MV-4-11 (cell line): ENCODE results near the gene CCDC78.

Experiments
- DNase-seq: peaks from one replicate; lab custom pipeline; 2025; lab: John Stamatoyannopoulos, UW

CCDC78 gene

GRCh38 chr16:723695-724094 is 2.5 kb downstream of the CCDC78 start:
- no peak for DNase-seq

DNA sequence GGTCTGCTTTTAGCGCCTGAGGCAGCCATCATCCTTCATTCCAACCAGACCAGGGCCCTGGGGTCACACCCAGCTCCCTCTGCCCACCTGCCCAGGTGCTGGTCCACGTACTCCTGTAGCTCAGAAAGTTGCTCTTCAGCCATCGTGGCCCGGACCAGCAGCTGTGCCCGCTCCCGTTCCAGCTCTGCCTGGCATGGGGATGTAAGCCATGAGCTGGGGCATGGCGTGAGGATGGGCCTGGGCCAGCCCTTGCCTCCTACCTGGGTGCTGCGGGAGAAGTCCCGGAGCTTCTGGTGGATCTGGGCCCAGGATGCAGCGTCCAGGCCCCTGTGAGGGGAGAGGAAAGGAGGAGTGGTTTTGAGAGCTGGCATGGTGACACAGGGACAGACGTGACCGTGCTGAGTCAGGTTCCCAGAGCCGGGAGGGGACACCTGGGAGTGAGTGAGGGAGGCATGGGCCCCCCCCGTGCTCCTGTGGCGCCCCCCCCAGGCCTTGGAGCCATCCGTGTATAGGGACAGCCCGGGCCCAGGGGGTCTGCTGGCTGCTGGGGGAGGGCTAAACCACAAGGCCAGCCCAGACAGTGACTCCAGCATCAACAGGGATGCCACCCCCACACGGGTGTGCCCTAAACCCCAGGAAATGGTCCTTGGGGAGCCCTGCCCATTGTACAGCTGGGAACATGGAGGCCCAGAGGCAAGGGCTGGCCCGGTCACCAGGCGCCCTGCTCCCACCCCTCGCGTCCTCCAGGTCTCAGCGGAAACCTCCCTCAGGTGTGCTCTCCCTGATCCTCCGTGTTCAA is 3.2 kb downstream of the CCDC78 start:
- no peak for DNase-seq

- DNase-seq = no peak
Observed at GRCh38 chr16:721765-722540, 4.3 kb downstream of the CCDC78 start.

DNA sequence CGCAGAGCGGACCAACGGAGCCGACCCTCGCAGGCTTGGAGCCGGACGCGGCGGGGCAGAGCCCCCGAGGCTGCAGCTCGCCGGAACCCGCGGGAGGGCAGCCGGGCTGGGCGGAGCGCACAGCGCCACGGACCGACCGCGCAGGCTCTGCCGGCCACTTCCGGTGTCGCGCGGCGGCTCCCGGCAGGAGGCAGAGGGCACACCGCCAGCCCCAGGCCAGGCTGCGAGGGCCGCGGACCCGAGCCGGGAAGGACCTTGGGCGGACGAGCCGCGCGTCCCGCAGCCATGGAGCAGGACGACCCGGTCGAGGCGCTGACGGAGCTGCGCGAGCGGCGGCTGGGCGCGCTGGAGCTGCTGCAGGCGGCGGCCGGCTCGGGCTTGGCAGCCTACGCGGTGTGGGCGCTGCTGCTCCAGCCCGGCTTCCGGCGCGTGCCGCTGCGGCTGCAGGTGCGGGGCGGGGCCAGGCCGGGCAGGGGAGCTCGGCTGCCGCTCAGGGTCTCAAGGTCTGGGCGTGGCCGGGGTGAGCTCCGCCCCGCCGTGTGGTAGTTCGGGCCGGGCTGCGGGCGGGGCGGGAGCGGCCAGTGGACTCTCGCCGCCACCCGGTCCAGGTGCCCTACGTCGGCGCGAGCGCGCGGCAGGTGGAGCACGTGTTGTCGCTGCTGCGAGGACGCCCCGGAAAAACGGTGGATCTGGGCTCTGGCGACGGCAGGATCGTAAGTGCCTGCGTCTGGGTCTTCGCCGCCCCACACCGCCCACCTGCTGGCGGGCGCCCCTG is 5.1 kb downstream of the CCDC78 start, which contains the start of gene ANTKMT:
Gene ANTKMT (plus strand): TSS at position 157 of the 775 bp plus-strand sequence. CDS start 129 bp downstream, at position 286.
- DNase-seq = peak; percentile 80

- peak; percentile 62 for DNase-seq
Observed at GRCh38 chr16:720447-720989, 5.7 kb downstream of the CCDC78 start.

DNA sequence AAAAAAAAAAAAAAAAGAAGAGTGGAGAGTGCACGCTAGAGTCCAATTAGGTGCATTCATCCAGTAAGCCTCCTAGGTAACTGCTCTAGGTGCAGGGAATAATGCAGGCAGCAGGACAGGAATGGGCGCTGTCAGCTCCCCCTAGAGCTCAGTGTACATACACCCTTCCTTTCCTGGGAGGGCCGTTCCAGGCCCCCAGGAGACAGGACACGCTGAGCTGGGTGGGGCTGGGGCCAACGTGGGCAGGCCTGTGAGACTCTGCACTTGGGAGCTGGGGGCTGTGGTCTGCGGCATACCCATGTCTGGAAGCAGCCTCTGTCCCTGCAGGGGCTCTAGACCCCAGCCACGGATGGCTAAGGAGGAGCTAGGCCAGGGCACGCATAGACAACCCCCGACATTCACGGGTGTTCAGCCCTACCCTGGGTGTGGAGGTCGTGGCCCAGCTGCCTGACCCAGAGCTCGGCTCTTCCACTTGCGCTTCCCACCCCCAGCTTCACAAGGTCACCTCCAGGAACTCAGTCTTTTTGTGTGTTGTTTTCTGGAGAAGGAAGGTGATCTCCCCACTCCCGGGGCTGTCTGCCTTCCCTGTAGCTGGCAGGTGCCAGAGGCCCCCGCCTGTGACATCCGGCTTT is 6.3 kb downstream of the CCDC78 start:
- DNase-seq = peak; percentile 37

GRCh38 chr16:718922-719321 is 7.3 kb downstream of the CCDC78 start:
- DNase-seq = no peak

DNA sequence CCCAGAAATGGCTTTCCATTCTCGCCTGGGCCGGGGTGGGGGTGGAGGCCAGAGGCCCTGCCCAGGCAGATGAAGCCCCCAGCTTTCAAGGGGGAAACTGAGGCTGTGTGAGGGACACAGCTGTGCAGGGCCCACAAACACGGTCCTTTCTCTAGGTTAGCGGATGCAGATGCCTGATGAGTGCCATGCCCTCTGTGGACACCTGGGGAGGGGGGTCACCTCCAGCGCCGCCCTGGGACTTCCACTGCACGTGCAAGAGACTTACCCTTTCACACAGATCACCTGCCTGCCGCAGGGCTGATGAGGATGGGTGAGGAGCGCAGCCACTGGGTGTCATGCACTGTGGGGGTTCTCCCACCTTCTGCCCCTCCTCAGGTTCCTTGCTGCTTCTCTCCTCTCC is 7.9 kb downstream of the CCDC78 start:
- DNase-seq = no peak

- no peak for DNase-seq
Observed at GRCh38 chr16:717450-718245, 8.6 kb downstream of the CCDC78 start.

DNA sequence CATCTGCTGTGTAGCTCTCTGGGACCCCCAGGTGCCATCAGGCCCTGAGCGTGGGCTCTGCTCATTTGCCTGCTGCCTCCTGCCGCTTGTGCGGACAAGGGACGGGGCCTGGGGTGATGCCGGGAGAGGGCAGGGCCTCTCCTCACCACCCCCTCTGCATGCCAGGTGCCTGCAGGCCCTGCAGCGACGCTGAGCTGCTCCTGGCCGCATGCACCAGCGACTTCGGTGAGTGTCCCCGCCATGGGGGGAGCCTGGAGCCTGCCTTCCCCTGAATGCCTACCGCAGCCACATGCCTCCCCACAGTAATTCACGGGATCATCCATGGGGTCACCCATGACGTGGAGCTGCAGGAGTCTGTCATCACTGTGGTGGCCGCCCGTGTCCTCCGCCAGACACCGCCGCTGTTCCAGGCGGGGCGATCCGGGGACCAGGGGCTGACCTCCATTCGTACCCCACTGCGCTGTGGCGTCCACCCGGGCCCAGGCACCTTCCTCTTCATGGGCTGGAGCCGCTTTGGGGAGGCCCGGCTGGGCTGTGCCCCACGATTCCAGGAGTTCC is 9.4 kb downstream of the CCDC78 start:
- no peak for DNase-seq

DNA sequence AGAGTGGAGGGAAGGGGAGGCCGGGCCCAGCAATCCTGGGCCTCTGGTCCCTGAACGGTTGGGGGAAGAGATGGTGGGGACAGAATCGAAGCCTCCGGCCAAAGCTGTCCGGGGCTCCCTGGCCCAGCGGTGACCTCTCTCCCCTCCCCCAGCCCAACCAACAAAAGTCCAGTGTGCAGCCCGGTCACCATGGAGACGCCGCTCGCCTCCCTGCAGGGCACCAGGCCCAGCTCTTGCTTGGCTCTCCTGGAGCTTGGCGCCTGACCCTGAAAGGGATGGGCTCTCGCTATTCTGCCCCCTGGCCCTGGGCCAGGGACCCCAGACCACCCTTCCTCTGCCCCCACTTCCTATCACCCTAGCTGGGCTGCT is 10.1 kb downstream of the CCDC78 start:
- no peak for DNase-seq

GRCh38 chr16:715477-716199 is 10.6 kb downstream of the CCDC78 start:
- DNase-seq = no peak

DNA sequence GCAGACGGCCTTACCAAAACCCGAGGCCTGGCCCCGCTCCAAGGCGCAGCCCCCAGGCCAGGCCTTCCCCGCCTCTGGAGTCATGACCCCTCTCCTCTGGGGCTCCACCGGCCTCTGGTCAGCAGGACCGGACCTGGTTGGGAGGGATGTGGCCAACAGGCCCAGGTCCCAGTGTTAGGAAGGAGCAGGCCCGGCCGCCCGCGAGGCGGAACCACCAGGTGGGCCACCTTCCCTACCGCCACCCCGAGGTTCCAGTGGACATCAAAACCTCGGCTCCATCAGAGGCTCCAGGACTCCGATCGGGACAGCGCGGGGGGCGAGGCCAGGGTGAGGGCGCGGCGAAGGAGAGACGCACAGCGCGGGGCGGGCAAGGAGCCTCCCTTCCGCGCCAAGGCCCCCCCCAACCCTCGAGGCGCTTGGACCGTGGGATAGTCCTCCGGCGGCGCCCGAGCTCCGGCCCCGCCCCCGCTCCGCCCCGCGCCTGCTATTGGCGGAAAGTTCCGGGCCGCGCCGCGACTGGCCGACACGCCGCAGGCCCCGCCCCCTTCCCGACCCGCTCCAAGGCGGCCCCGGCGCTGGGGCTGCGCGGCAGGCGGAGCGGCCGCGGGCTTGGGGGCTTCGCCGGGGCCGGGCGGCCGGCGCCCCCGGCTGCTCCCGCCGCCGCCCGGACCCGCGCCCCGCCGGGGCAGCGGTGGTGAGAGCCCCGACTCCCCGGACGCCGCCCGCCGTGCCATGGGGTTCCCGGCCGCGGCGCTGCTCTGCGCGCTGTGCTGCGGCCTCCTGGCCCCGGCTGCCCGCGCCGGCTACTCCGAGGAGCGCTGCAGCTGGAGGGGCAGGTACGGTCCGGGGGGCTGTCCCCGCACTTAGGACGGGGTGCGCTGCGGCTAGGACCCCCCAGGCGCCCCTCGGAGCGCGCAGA is 11.4 kb downstream of the CCDC78 start, which contains the start of gene METRN:
Gene METRN (plus strand): TSS at position 561 of the 919 bp plus-strand sequence. CDS start 172 bp downstream, at position 733.
- peak; percentile 79 for DNase-seq

DNA sequence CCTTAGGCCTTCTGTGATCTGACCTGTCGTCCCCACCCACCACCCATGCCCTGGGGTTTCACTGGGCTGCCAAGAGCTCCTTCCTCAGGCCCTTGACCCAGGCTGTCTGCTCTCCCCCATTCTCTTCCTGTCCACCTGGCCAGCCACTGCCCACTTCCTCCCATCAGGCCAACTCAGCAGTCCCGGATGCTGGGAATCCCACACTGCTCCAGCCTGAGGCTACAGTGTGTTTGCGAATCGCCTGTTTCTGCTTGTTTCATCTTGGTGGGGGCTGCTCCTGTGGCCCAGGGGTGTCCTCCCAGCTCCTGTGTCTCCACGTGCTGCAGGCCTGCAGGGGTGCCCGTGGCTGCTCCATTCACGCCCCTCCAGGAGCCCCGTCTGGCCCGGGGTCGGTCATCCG is 12.2 kb downstream of the CCDC78 start:
- DNase-seq = no peak

DNA sequence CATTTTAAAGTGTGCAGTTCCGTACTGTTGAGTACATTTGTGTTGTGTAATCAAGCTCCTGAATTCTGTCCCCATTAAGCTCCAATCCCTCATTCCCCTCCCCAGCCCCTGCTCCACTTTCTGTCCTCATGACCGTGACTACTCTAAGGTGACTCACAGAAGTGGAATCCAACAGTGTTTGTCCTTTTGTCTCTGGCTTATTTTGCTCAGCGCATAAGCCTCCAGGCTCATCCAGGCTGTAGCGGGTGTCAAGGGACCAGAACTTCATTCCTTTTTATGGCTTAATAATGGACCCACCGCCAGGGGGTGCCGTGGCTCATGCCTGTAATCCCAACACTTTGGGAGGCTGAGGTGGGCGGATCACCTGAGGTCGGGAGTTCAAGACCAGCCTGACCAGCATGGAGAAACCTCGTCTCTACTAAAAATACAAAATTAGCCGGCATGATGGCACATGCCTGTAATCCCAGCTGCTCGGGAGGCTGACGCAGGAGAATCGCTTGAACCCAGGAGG is 13.4 kb downstream of the CCDC78 start:
- peak; percentile 54 for DNase-seq

DNA sequence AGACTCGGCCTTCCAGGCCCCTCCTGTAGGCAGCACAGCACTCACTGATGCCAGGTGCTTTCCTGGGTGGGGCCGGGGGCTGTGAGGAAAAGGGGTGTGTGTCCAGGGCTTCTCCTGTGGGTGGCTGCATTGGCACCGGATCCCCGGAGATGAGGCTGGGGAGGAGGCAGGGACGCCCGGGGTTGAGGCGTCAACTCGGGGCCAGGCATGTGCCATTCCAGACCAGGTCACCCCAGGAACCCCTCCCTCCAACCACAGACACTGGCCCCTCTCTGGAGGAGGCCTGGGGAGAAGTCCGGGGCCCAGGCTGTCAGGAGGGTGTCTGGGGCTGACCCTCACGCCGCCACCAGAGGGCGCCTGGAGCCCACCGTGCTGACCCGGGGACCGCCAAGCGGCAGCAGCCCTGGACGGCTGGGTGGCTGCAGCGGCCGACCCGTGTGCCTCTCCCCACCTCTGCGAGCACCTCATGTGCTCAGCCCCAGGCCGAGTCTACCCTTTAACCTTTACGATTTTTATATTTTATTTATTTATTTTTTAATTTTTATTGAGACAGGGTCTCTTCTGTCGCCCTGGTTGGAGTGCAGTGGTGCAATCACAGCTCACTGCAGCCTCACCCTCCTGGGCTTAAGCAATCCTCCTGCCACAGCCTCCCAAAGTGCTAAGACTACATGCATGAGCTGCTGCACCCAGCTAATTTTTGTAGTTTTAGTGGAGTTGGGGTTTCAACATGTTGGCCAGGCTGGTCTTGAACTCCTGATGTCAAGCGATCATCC is 14.5 kb downstream of the CCDC78 start:
- peak; percentile 46 for DNase-seq

DNA sequence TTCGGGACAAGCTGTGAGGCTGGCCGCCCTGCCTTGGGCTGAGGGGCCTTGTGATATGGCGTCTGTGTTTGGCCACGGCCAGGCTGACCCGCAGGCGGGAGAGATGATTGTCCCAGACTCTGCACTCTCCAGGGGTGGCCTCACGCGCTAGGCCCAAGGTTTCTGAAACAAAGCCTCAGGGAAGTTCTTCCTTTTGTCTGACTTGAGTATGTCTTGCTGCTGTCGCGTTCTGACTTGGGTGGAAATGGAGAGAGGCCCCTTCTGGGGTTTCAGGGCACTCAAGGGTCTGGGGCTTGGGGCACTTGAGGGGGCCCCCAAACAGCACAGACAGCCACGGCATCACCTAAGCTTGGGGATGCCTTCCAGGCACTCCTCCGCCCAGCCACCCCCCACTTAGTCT is 15.2 kb downstream of the CCDC78 start:
- no peak for DNase-seq
